Colonic mucosa (tissue), 4 donors: Measurements from ENCODE around the gene LARGE1. TPM values are rescaled to one million over a fixed set of nuclear protein-coding genes. Genes with fewer than 3 reads are reported as not detected.
"Not testable (repeated sequence)": the region's sequence is repeated elsewhere in the genome, so short reads cannot be mapped to it uniquely, and the experiment has no call there.

Experiments
- DNase-seq: peaks from one replicate; pipeline ENCODE4 v3.0.0-alpha.2; 2020
- H3K27ac ChIP-seq: fragments of 200-600 bp; one replicate; pipeline ENCODE4 v1.8.0; 2021
- H3K27me3 ChIP-seq: fragments of 200-600 bp; one replicate; pipeline ENCODE4 v1.8.0; 2021
- H3K36me3 ChIP-seq: fragments of 200-600 bp; one replicate; pipeline ENCODE4 v1.8.0; 2021
- H3K4me1 ChIP-seq: fragments of 200-600 bp; one replicate; pipeline ENCODE4 v1.8.0; 2021; ENCODE audit warnings: mild to moderate bottlenecking
- H3K4me3 ChIP-seq: fragments of 200-600 bp; one replicate; pipeline ENCODE4 v1.8.0; 2021
- H3K9ac ChIP-seq, 2 donors: one replicate each; pipeline ENCODE4 v1.7.0; 2013; ENCODE audit warnings: control low read depth in 2 of 2, low read depth in 2 of 2, low read length in 2 of 2
- H3K9me3 ChIP-seq: fragments of 200-600 bp; one replicate; pipeline ENCODE4 v1.8.0; 2021
- CTCF ChIP-seq: fragments of 200-600 bp; IDR thresholded peaks from one replicate; pipeline ENCODE4 v1.8.0; 2022; ENCODE audit warnings: antibody characterized with exemption, mild to moderate bottlenecking
- intact Hi-C: fragments of 100-400 bp; cut with DNase I; formaldehyde crosslinking; loops from one replicate; pipeline ENCODE4 v1.14.1; 2022
- total RNA-seq, 2 donors: library from RNA; stranded (reverse); fragmentation: NEBNext Ultra II Directional in 1 of 2; extraction: Animal tissue kit (Norgen Biotek cat#: 25700) in 1 of 2; gene quantifications; one replicate each; pipeline ENCODE4 v1.2.1, GENCODE V29; 2021
- donor health status: healthy.
- donor health status: DM: no; HTN: no; CAD: no.
- donor health status: DM: no; HTN: no; CAD: no.

Gene LARGE1
- total RNA-seq, 2 donors from 2014 or later = 45.2 to 46.5 TPM

- Histone ChIP-seq H3K4me1 (no peaks in the 10 kb centered on the region), H3K9ac (no peak overlapping the region), H3K4me3 (no peak overlapping the region), H3K9me3 (no peaks in the 10 kb centered on the region), H3K27ac (no peak overlapping the region), H3K27me3 (no peaks in the 10 kb centered on the region), H3K36me3 (no peaks in the 10 kb centered on the region)
- intact Hi-C loops = no loop called here
- no peak for TF ChIP-seq CTCF
- no peak for DNase-seq
These were observed 454.7 kb downstream of the LARGE1 start for GRCh38 chr22:33465554-33465953.

GRCh38 chr22:33464698-33465097 lies 455.6 kb downstream of the LARGE1 start:
- no peak for DNase-seq
- H3K27ac ChIP-seq = no peak overlapping the region
- intact Hi-C loops = no loop called here
- H3K4me1 ChIP-seq = no peaks in the 10 kb centered on the region
- no peak for TF ChIP-seq CTCF
- no peak overlapping the region for H3K9ac ChIP-seq
- H3K9me3 ChIP-seq = no peaks in the 10 kb centered on the region
- H3K27me3 ChIP-seq = no peaks in the 10 kb centered on the region
- no peaks in the 10 kb centered on the region for H3K36me3 ChIP-seq
- H3K4me3 ChIP-seq = no peak overlapping the region

- Histone ChIP-seq H3K4me1 (no peaks in the 10 kb centered on the region), H3K36me3 (no peaks in the 10 kb centered on the region), H3K27me3 (no peaks in the 10 kb centered on the region), H3K27ac (no peak overlapping the region), H3K9me3 (no peaks in the 10 kb centered on the region), H3K9ac (no peak overlapping the region), H3K4me3 (no peak overlapping the region)
- TF ChIP-seq CTCF = no peak
- intact Hi-C loops = no loop called here
- no peak for DNase-seq
These were observed 458.4 kb downstream of the LARGE1 start for GRCh38 chr22:33461698-33462434.

- H3K9ac ChIP-seq, H3K9me3 ChIP-seq, H3K4me1 ChIP-seq, H3K27ac ChIP-seq, H3K4me3 ChIP-seq, DNase-seq, H3K36me3 ChIP-seq, intact Hi-C loops, H3K27me3 ChIP-seq: not testable (repeated sequence)
These were observed 459.0 kb downstream of the LARGE1 start for GRCh38 chr22:33461245-33461644.

- H3K36me3 ChIP-seq = no peaks in the 10 kb centered on the region
- no peak overlapping the region for H3K4me3 ChIP-seq
- no peak for TF ChIP-seq CTCF
- no peak for DNase-seq
- no peaks in the 10 kb centered on the region for H3K27me3 ChIP-seq
- H3K4me1 ChIP-seq = no peaks in the 10 kb centered on the region
- no peak overlapping the region for H3K27ac ChIP-seq
- no peak overlapping the region for H3K9ac ChIP-seq
- H3K9me3 ChIP-seq = no peaks in the 10 kb centered on the region
- intact Hi-C loops = no loop called here
These were observed 461.1 kb downstream of the LARGE1 start for GRCh38 chr22:33459137-33459536.

- Histone ChIP-seq H3K36me3 (no peaks in the 10 kb centered on the region), H3K9ac (no peak overlapping the region), H3K27me3 (no peaks in the 10 kb centered on the region), H3K9me3 (no peaks in the 10 kb centered on the region), H3K4me3 (no peak overlapping the region), H3K27ac (no peak overlapping the region), H3K4me1 (no peaks in the 10 kb centered on the region)
- no peak for TF ChIP-seq CTCF
- no peak for DNase-seq
- intact Hi-C loops = no loop called here
These were observed 463.8 kb downstream of the LARGE1 start for GRCh38 chr22:33456511-33456910.
